IPS DF 4.7 (cell line): ENCODE measurements around the gene LAMC1.

ENCODE experiments used
- DNase-seq: peaks from one replicate; pipeline ENCODE4 v3.0.0-alpha.2; 2013; ENCODE audit warnings: low spot score; ENCODE audit errors: extremely low read depth

LAMC1 gene

DNA sequence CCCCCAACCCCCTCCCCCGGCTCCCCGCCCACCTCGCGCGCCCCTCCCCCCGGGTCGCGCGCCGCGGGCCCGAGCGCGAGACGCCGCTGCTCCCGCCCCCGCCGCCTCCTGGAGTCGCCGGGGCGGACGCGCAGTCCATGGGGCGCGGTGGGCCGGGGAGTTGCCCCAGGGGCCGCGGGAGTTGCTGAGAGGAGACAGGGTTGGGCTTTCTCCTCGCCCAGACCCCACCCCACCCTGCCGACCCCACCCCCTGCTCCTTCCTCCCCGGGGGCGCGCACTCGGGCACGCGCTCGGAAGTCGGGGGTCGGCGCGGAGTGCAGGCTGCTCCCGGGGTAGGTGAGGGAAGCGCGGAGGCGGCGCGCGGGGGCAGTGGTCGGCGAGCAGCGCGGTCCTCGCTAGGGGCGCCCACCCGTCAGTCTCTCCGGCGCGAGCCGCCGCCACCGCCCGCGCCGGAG, at the start of gene LAMC1:
LAMC1 (plus strand) TSS at position 275 of the 455 bp plus-strand sequence. CDS start 297 bp downstream, outside the sequence.
- DNase-seq, result no peak

DNA sequence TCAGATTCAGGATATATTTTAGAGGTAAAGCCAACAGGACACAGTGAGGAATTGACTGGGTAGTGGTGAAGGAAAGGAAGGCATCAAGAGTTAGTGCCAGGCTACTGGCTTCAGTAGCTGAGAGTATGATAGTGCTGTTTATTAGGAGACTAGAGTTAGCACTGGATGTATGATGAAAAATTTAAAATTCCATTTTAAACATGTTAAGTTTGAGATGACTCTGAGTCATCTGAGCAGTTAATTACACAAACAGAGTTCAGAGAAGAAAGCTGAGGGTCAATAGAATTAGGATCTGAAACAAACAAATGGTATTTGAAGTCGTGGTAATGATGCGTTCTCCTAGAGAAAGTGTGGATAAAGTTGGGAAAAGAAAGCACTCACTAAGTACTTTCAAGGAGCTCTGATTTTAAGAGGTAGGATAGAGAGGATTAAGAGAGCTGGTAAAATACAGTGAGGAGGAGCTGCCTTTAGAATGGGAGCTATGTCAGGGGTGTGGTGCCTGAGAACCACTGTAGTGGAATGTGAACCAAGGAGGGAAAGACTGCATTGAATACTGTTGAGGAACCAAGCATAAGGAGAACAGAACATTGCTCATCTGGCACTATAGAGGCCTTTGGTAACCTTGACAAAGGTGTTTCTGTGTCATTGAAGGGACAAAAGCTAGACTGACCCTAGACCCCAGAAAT, 48.6 kb upstream of the LAMC1 start:
- DNase-seq, result no peak

DNA sequence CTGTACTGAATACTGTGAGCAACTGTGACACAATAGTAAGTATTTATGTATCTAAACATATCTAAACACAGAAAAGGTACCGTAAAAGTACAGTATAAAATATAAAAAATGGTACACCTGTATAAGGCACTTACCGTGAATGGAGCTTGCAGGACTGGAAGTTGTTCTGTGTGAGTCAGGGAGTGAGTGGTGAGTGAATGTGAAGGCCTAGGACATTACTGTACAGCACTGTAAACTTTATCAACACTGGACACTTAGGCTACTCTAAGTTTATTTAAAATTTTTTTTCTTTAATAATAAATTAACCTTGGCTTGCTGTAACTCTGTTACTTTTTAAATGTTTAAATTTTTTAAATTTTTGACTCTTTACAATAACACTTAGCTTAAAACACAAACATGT, 45.7 kb upstream of the LAMC1 start:
- DNase-seq, result no peak

DNA sequence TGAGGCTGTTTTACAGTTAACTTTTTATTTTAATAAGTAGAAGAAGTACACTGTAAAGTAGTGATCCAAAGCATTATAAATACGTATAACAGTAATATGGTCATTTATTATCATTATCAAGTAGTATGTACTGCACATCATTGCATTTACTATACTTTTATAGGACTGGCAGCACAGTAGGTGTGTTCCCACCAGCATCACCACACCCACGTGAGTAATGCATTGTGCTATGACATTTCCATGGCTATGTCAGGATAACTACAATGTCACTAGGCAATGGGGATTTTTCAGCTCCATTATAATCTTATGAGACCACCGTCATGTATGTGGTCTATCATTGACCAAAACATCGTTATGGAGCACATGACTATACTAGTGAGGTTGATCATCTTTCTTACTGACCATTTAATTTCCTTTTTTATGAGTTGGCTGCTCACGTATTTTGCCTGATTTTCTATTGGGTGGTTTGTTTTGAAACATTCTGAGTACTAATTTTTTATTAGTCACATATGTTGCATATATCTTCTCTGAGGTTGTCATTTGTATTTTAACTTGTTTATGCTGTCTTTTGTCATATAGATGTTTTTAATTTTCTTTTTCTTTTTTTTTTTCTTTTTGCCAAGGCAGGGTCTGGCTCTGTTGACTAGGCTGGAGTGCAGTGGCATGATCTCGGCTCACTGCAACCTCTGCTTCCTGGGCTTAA, 44.9 kb upstream of the LAMC1 start:
- DNase-seq, result no peak

DNA sequence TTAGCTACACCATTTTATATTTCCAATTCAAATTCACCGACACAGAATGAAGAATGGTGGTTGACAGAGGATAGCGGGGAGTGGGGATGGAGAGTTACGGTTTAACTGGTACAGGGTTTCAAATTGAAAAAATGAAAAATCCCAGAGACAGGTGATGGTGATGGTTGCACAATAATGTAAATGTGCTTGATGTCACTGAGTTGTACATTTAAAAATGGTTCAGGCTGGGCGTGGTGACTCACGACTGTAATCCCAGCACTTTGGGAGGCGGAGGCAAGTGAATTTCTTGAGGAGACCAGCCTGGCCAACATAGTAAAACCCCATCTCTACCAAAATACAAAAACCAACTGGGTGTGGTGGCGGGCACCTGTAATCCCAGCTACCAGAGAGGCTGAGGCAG, 39.1 kb upstream of the LAMC1 start:
- DNase-seq, result no peak

DNA sequence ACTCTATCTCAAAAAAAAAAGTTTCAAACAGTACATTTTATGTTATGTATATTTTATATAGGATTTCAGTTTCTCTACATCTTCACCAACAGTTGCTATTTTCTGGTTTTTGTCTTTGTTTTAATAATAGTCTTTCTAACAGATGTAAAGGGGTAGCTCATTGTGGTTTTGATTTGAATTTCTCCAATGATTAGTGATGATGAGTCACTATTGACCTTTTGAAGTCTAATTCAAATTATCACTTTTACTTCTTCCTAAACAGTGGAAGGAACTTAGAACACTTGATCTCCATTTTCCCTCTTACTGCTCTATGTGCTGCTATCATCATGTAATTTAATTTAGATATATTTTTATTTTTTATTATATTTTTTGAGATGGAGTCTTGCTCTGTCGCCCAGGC, 38.6 kb upstream of the LAMC1 start:
- DNase-seq, result no peak

DNA sequence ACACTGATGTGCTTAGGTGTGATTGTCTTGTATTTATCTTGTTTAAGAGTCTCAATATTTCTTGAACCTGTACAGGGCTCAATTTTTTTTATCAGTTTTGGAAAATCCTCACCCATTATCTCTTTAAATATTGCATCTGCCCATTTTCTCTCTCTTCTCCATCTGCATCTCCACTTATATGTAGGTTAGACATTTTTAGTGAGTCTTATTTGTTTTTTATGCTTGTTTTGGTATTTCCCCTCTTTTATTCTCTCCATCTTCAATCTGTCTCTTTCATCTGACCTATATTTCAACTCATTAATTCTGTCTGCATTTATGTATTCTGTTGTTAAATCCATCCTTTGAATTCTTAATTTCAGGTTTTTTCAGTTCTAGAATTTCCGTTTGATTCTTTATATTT, 37.3 kb upstream of the LAMC1 start:
- DNase-seq, result no peak

DNA sequence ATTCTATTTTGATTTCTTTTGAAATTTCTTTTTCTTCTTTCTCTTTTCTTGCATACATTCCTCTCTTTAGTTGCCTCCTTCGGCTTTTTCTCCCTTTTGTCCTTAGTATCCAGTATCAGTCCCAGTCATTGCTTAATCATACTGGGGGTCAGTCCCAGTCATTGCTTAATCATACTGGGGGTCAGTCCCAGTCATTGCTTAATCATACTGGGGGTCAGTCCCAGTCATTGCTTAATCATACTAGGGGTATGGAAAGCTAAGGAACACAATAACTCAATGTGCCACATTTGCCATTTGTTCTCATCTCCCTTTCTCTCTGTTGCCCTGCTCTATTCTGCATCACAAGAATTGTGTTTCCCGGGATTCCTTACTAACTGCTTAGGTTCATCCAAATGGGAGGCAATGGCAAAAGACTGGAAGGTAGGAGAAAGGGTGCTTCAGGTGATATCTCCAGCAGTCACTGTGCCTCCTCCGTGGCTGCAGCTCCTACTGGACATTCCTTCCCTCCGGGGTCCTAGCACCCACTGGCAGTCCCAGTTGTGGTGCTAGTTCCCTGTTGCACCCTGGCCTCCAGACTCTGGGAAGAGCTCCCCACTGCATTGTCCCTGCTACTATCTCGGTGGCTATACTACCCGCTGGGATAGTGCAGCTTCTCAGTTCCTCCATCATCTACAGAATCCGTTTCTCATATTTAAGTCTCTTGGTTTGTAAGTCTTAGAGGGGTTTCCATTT, 32.6 kb upstream of the LAMC1 start:
- DNase-seq, result no peak

DNA sequence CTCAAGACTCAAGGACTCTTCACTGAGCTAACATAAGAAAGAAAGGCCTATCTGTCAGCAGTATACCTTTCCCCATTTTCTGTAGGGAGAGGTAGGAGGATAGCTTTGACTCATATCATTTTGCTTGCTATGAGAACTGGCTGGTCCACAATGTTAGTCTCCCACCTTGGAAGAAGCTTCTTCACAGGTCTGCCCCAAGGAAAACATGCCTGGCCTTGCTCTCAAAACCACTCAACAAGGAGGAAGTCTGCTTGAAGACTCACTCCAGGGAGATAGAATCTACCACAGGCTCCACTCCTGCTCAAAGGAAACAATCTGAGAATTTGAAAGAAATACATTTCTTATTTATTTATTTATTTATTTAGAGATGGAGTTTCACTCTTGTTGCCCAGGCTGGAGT, 29.5 kb upstream of the LAMC1 start:
- DNase-seq, result no peak

DNA sequence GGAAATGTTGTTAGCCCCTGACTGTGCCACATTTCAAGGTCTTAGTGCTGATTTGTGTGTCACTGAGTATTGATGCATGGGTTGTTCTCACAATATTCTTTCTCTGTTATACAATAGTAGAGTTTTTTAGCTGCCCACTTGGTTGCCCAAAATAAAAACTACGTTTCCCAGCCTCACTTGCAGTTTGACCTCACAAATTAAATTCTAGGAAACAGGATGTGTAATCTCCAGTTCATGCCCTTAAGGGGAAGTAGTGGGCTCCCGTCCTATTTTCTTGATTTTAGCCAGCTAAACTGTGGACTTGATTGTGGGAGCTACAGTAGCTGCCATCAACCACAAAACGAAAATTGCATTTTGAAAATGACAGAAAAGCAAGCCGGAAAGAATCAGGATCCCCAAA, 27.3 kb upstream of the LAMC1 start:
- no peak for DNase-seq

DNA sequence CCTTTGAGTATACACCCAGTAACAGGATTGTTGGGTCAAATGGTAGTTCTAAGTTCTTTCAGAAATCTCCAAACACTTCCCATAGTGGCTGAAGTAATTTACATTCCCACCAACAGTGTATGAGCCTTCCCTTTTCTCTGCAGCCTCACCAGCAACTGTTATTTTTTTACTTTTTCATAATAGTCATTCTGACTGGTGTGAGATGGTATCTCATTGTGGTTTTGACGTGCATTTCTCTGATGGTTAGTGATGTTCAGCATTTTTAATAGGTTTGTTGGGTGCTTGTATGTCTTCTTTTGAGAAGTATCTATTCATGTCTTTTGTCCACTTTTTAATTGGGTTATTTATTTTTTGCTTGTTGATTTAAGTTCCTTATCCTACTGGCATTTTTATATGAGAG, 26.4 kb upstream of the LAMC1 start:
- DNase-seq, result no peak

DNA sequence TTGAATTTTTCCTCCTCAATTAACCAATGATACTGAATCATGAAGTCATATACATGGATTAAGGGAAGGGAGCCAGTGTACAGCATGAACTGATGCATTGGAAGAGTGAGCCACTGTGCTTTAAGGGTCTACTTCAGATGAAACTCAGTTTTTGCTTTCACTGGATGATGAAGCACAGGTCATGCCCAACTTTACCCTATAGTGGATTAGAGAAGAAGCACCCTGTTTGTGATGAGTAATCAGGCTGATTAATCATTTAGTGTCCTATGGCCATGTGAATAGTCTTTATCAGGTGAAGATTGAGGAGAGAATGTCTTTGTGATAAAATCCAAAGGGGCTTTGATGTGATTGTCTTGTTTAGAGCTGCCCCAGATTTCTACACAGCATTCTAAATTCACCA, 24.7 kb upstream of the LAMC1 start:
- DNase-seq, result no peak

DNA sequence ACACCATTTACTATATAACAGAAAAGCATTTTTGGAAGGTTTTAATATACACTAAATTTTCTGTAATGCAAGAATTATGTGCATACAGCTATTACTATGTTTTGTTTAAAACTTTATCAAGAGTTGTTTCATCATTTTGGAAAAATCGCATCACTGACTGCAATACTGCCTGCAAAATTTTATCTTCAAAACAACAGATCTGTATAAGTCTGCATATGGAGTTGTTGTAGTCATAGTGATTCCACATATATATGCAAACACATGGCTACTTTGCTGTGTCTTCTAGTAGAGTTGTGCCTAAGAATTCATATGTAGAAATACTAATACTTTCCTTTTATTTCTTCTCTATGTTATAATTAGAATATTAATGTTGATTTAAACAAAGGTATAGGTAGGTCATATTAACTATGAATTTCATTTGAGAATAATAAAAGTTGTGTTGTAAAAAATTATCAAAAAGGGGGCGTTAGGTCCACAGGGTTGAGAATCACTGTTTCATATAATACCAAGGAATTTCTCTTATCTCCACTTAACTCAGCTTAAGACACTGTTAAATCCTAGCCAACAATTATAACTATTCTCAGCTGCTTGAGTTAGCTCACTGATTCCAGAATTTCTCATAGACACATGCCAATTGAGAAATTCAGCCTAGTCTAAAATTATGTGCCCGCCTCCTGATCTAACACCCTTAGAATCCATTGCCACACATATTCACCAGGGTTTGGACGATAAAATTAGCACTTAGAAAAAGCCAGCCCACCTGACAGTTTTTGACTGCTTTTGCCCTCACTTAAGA, 22.9 kb upstream of the LAMC1 start:
- no peak for DNase-seq

DNA sequence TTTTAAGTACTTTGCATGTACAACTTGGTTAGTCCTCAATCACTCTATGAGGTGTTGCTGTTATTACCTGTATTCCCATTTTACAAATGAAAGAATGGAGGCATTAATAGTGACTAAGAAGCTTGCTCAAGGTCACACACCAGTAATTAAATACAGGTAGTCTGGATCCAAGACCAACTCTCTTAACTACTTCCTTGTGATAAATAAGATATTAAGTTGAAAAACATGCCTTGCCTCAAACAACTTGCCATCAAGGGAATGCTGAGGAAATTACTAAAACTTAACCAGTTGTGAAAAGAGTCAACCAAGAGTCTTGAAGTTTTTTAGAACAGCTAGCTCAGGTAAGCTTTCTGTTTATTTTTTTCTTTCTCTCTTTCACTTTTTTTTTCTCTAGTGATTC, 21.0 kb upstream of the LAMC1 start:
- no peak for DNase-seq

DNA sequence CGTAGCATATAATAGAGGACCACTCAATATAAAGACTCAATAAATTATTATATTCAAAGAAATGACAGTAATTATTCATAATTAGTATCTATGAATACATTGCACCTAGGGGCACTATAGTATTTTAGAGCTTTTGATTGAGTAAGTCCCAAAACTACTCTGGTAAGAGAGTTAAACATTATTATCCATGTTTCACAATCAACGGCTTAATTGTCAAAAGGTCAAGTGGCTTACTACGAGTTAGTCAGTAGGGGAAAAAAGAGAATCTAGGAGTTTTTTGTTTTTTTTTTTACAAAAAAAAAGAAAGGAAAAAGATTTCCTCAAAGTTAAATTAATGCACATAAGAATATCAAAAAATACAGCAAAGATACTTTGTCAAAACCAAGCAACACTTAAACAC, 20.4 kb upstream of the LAMC1 start:
- DNase-seq, result no peak

DNA sequence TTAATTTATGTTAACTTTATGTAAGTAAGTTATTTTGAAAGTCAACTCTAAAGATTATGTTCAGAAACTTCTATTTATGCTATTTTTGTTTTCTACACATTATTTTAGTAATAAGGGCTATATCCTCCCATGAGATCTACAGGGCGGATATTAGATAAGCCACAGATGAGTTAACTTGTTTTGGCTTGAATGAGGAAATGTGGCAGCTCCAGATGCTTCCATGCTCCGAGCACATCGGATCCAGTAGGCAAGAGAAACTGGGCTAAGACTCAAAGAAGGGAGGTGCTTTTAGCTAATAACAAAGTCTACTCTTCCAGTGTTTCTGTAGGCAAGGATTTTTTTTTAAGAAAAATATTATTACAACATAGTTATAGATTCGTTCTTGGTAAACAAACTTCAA, 20.0 kb upstream of the LAMC1 start:
- DNase-seq, result no peak

DNA sequence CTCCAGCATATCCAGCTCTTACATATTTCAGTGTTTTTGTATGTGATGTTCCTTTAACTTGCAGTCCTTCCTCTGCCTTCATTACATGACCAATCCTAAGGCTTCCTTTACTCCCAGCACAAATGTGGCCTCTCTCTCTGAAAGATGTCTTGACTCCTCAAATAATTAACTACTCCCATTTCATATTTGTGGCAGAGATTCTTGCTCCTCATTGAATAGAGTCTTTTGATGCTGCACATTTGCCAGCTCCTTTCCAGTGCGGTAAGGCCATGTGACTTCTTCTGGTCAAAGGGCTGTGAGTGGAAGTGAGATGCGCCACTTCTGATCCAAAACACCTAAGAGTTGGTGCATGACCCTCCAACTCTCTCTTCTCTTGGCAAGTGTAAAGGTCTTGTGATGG, 19.1 kb upstream of the LAMC1 start:
- no peak for DNase-seq

DNA sequence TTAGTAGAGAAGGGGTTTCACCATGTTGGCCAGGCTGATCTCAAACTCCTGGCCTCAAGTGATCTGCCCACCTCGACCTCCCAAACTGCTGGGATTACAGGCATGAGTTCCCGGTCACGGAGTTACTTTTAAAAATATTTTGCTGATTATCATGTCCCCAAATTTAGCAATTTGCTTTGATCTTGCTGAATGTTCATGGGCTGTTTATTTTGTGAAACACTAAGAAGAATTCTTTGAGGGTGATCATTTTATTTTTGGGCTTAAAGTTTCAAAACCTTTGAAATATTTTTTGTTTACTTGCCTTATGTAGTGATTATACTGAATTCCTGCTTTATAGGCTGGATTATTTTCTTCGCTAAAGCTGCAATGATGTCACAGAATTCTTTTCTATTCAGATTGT, 11.4 kb upstream of the LAMC1 start:
- no peak for DNase-seq

DNA sequence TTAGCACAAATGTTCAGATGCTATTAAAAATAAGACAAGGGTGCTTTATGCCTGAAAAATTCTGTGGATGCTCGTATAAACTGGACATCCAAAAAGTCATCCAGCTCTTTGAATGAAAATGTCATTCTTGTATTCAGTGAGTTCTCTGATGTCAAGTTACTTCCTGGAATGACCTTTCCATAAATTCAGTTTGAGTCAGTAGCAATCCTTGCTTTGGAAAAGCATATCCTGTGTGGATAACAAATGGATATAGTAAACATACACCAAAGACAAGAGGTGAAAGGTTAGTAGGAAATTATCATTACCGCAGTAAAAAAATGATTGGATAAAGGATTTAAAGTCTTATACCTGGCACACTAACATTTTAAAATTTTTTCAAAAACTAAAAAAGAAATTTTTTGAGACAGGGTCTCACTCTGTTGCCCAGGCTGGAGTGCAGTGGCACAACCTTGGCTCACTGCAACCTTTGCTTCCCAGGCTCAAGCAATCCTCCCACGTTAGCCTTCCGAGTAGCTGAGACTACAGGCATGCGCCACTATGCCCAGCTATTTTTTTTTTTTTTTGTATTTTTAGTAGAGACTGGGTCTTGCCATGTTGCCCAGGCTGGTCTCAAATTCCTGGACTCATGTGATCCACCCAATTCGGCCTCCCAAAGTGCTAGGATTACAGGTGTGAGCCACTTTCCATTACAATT, 10.8 kb upstream of the LAMC1 start:
- no peak for DNase-seq

DNA sequence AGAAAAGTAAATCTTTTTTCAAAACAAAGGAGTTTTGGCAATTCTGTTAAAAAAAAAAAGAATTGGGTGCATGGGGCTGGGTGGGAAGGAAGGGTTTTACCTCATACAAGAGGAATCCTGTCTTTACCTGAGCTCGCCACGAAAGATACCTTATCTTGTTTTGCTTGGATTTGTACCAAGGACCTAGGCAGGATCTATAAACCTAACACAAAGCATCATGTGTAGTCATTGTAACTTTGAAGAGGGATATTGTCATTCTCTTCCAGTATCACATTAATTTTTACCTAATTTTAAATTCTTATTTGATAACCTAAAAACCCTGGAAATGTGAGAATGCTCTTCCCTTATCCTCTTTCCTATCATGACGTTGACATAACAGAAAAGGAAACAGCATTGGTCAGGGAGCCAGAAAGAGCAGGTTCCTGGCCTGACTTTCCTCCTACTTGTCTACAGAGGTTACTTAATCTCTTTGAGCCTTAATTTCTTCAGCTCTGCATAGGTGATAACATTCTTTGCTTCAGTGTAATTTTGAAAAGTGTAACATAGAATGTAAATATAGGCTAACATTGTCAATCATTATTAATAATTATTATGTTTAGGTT, 4.0 kb upstream of the LAMC1 start:
- DNase-seq, result no peak

DNA sequence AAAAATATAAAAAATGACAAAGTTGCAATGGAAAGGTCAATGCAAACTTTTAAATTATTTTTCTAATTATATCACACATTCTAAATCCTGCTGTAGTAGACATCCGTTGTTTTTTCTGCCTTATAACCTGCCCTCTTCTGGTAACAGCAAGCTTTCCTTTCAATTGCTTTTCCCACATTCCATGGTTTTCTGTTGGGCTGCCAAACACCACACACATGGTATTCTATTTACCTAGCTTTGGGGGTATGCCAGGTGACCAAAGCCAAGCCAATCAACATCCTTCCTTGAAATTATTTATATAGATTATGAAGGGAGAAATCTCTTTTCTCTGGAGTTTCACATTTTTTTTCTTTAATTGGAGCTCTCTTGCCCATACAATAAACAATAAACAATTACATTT, 3.4 kb upstream of the LAMC1 start:
- no peak for DNase-seq
